ENCODE results near the gene HPSE2.

DNA sequence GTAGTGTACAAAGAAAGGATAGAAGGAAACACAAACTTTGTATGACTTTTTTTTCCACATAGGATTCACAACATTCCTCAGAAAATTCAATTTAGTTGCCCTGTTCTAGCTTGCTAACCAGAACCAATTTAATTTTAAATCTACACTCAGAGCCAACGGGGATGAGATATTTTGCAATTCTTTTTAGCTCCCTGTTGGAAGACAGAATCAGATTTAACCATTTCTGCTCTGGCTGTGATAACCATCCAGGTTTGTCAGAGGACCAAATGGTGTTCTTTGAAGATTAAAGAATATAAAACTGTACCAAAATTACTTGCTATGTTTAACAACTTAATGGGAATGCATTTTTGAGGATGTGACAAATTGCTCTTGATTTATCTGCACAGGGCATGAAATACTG lies 319.7 kb downstream of the HPSE2 start:
- no peak for TF ChIP-seq POLR2A (IDR thresholded peaks at IDR 0.05)
- TF ChIP-seq, protein P1, sequence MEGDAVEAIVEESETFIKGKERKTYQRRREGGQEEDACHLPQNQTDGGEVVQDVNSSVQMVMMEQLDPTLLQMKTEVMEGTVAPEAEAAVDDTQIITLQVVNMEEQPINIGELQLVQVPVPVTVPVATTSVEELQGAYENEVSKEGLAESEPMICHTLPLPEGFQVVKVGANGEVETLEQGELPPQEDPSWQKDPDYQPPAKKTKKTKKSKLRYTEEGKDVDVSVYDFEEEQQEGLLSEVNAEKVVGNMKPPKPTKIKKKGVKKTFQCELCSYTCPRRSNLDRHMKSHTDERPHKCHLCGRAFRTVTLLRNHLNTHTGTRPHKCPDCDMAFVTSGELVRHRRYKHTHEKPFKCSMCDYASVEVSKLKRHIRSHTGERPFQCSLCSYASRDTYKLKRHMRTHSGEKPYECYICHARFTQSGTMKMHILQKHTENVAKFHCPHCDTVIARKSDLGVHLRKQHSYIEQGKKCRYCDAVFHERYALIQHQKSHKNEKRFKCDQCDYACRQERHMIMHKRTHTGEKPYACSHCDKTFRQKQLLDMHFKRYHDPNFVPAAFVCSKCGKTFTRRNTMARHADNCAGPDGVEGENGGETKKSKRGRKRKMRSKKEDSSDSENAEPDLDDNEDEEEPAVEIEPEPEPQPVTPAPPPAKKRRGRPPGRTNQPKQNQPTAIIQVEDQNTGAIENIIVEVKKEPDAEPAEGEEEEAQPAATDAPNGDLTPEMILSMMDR (IDR thresholded peaks at IDR 0.05), result no peak
